HepG2 (cell line): ENCODE results near the gene HYCC2. TPM values are rescaled to one million over a fixed set of nuclear protein-coding genes. Genes with fewer than 3 reads are reported as not detected.

Source experiments
- ATF1 ChIP-seq: IDR thresholded peaks from 2 replicates; pipeline ENCODE4 v1.6.1; 2016; ENCODE audit warnings: mild to moderate bottlenecking, control low read depth
- BRCA1 ChIP-seq: sonication (generic); formaldehyde crosslinking; IDR thresholded peaks from 2 replicates; pipeline ENCODE4 v1.4.0; 2020; ENCODE audit warnings: missing genetic modification reagents
- CBX1 ChIP-seq: IDR thresholded peaks from one replicate; pipeline ENCODE4 v1.6.1; 2016; ENCODE audit warnings: antibody characterized with exemption, low read depth
- CCAR2 ChIP-seq: fragments of 200-400 bp; formaldehyde crosslinking; optimal IDR thresholded peaks from 2 replicates; pipeline ENCODE3; 2018; ENCODE audit warnings: low read depth, mild to moderate bottlenecking, low read length, moderate library complexity
- DZIP1 ChIP-seq: sonication (generic); formaldehyde crosslinking; IDR thresholded peaks from 2 replicates; pipeline ENCODE4 v1.5.0; 2020; ENCODE audit warnings: mild to moderate bottlenecking, missing genetic modification reagents
- ELF3 ChIP-seq: IDR thresholded peaks from 2 replicates; pipeline ENCODE4 v1.6.1; 2016; ENCODE audit warnings: missing genetic modification reagents, missing compliant biosample characterization
- HES4 ChIP-seq: sonication (generic); formaldehyde crosslinking; IDR thresholded peaks from 2 replicates; pipeline ENCODE4 v1.9.0; 2021; ENCODE audit warnings: mild to moderate bottlenecking, missing genetic modification reagents, borderline replicate concordance
- MAZ ChIP-seq, 2 experiments: sonication (generic) in 1 of 2; formaldehyde crosslinking in 1 of 2; IDR thresholded peaks; 2 replicates each; pipeline versions ENCODE4 v1.5.0 to v1.6.1; 2012 to 2020; ENCODE audit warnings: low read depth in 2 of 2, mild to moderate bottlenecking in 2 of 2, borderline replicate concordance in 1 of 2, improper control_type of control experiment in 1 of 2, low read length in 1 of 2, missing genetic modification reagents in 1 of 2, moderate library complexity in 1 of 2
- NKX3-1 ChIP-seq: sonication (generic); formaldehyde crosslinking; IDR thresholded peaks from 2 replicates; pipeline ENCODE4 v1.5.0; 2020; ENCODE audit warnings: missing genetic modification reagents
- PHF5A ChIP-seq: IDR thresholded peaks from one replicate; pipeline ENCODE4 v1.6.1; 2018; ENCODE audit warnings: low read depth, missing genetic modification reagents; ENCODE audit not compliant: unreplicated experiment
- RFXAP ChIP-seq: sonication (generic); formaldehyde crosslinking; IDR thresholded peaks from 2 replicates; pipeline ENCODE4 v1.4.0; 2020; ENCODE audit warnings: missing genetic modification reagents, borderline replicate concordance
- THAP9 ChIP-seq: sonication (generic); formaldehyde crosslinking; IDR thresholded peaks from 2 replicates; pipeline ENCODE4; 2020; ENCODE audit warnings: missing genetic modification reagents, mild to moderate bottlenecking, borderline replicate concordance
- YEATS4 ChIP-seq: sonication (generic); formaldehyde crosslinking; IDR thresholded peaks from 2 replicates; pipeline ENCODE4 v1.4.0; 2020; ENCODE audit warnings: missing genetic modification reagents, borderline replicate concordance
- ZBTB37 ChIP-seq: sonication (generic); formaldehyde crosslinking; IDR thresholded peaks from 2 replicates; pipeline ENCODE4 v1.4.0; 2020; ENCODE audit warnings: mild to moderate bottlenecking, missing genetic modification reagents
- ZFAT ChIP-seq: sonication (generic); formaldehyde crosslinking; conservative IDR thresholded peaks from 2 replicates; pipeline ENCODE4 v1.8.1; 2023; ENCODE audit warnings: missing genetic modification reagents, inconsistent platforms
- ZFP36 ChIP-seq: fragments of 150-350 bp; IDR thresholded peaks from 2 replicates; pipeline ENCODE4 v1.6.1; 2018; ENCODE audit warnings: borderline replicate concordance, low read length, low read depth; ENCODE audit not compliant: partially characterized antibody
- ZKSCAN8 ChIP-seq: IDR thresholded peaks from 2 replicates; pipeline ENCODE4 v1.6.1; 2016; ENCODE audit warnings: borderline replicate concordance, missing genetic modification reagents, missing compliant biosample characterization
- ZMYM4 ChIP-seq: sonication (generic); formaldehyde crosslinking; IDR thresholded peaks from 2 replicates; pipeline ENCODE4 v1.8.1; 2023; ENCODE audit warnings: mild to moderate bottlenecking, missing genetic modification reagents
- ZNF24 ChIP-seq: fragments of 450-650 bp; IDR thresholded peaks from 2 replicates; pipeline ENCODE4 v1.6.1; 2017; ENCODE audit warnings: antibody characterized with exemption, mild to moderate bottlenecking
- ZNF430 ChIP-seq: sonication (generic); formaldehyde crosslinking; IDR thresholded peaks from 2 replicates; pipeline ENCODE4 v1.9.0; 2021; ENCODE audit warnings: mild to moderate bottlenecking, missing genetic modification reagents
- ZNF496 ChIP-seq: sonication (generic); formaldehyde crosslinking; IDR thresholded peaks from 2 replicates; pipeline ENCODE4 v1.8.1; 2023; ENCODE audit warnings: mild to moderate bottlenecking, moderate library complexity, missing genetic modification reagents; ENCODE audit not compliant: insufficient replicate concordance
- ZNF546 ChIP-seq: sonication (generic); formaldehyde crosslinking; conservative IDR thresholded peaks from 2 replicates; pipeline ENCODE4 v1.8.1; 2023; ENCODE audit warnings: mild to moderate bottlenecking, missing genetic modification reagents
- polyA plus RNA-seq, 8 experiments: library from polyadenylated mRNA; depleted of rRNA in 3 of 8; stranded (reverse) in 7 of 8; unstranded in 1 of 8; fragments of >200 nt; fragmentation: Illumina TruSeq in 4 of 8; extraction: Trizol in 4 of 8; gene quantifications; 2 replicates each; pipeline versions ENCODE4 v1.2.1 to v1.2.3, GENCODE V29; 2011 to 2016; ENCODE audit warnings: low read depth in 4 of 8, missing spikeins in 1 of 8, mixed read lengths in 1 of 8; ENCODE audit not compliant: insufficient read depth in 1 of 8
- total RNA-seq, 5 experiments: library from RNA; depleted of rRNA; stranded (reverse); fragments of >200 nt; fragmentation: Illumina TruSeq; extraction: Trizol; gene quantifications; 2 replicates each; pipeline ENCODE4 v1.2.3, GENCODE V29; 2016; ENCODE audit warnings: low read depth in 1 of 5

The HYCC2 gene
- total and polyA plus RNA-seq, 2 of the 13 experiments (the other 11 are each of a cell fraction or from before 2014, with no cell fraction given), result 4.7 to 13.9 TPM

- TF ChIP-seq ZNF496 (CRISPR knock-in tag), result no peak
- TF ChIP-seq ZNF24, result no peak
- TF ChIP-seq HES4 (CRISPR knock-in tag), result 0 out of 2 replicates have a peak, but pooled peaks have one; percentile 3
- no peak; the same call in 1 of the 2 replicates for TF ChIP-seq ZBTB37 (CRISPR knock-in tag)
- peak; percentile 97 for TF ChIP-seq YEATS4 (CRISPR knock-in tag)
- peak; percentile 54; the same call in 1 of the 2 replicates for TF ChIP-seq ELF3
- TF ChIP-seq CBX1, result peak; percentile 12
- TF ChIP-seq ZMYM4 (CRISPR knock-in tag), result peak; percentile 71
- TF ChIP-seq BRCA1 (CRISPR knock-in tag), result peak; percentile 28
- TF ChIP-seq RFXAP (CRISPR knock-in tag), result peak; percentile 84
- no peak for TF ChIP-seq ATF1 (CRISPR knock-in tag)
- TF ChIP-seq ZFP36, result no peak
- TF ChIP-seq ZKSCAN8 (CRISPR knock-in tag), result peak; percentile 74; the same call in 1 of the 2 replicates
- TF ChIP-seq ZFAT (CRISPR knock-in tag), result peak; percentile 52; the same call in 1 of the 2 replicates
- peak; percentile 57 for TF ChIP-seq CCAR2
- 0 out of 2 replicates have a peak, but pooled peaks have one; percentile 64 for TF ChIP-seq DZIP1 (CRISPR knock-in tag)
- peak; percentile 91 for TF ChIP-seq ZNF546
- peak; percentile 67; the same call in 1 of the 2 replicates for TF ChIP-seq THAP9 (CRISPR knock-in tag)
- TF ChIP-seq ZNF430 (CRISPR knock-in tag), result no peak; the same call in 1 of the 2 replicates
- TF ChIP-seq NKX3-1 (CRISPR knock-in tag), result no peak; the same call in none of the 2 replicates
- TF ChIP-seq PHF5A (CRISPR knock-in tag), result no peak
- TF ChIP-seq MAZ (IDR thresholded peaks at IDR 0.05; ENCODE audit: borderline replicate concordance, low read depth, low read length), result no peak; the same call in 1 of the 2 replicates
- peak; percentile 67; the same call in 1 of the 2 replicates for TF ChIP-seq MAZ (CRISPR knock-in tag; IDR thresholded peaks at IDR 0.05; ENCODE audit: low read depth)
Observed at GRCh38 chr2:201116115-201116958, 44.9 kb upstream of the HYCC2 start, which contains the start of gene CFLAR (continued).
